ENCODE measurements around the gene MBNL2.
A peak's percentile ranks its signal among the peaks of the same experiment; 100 is the strongest.

The MBNL2 gene

GRCh38 chr13:97221046-97221445, 1.1 kb upstream of the MBNL2 start:
- H3K27me3 ChIP-seq (ENCODE audit: insufficient read depth, low read depth, severe bottlenecking): no peaks in the 10 kb centered on the region

DNA sequence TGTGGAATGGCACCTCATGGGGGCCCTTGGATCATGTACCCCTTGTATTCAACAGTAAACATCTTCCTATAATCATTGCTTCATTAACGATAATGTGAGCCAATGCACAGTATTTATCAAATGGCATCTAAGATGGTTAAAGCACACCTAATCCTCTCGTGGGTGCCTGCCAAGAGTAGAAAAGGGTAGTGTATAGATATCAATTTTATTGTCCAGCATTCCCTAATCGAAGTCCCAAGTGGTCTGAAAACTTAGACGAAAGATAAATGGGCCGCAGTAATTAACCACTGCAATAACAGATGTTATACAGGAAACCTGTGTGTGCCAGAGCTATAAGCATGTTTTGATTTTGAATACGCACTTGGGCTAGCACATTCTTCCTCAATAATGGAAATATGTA, 667 bp upstream of the MBNL2 start:
- DNase-seq: no peak
- H3K36me3 ChIP-seq: no peaks in the 10 kb centered on the region
- TF ChIP-seq CTCF (IDR thresholded peaks at IDR 0.05; ENCODE audit: low read depth, low read length): no peak
- H3K27me3 ChIP-seq (ENCODE audit: insufficient read depth, low read depth, severe bottlenecking): no peaks in the 10 kb centered on the region
- no peak overlapping the region for H3K27ac ChIP-seq
- H3K4me3 ChIP-seq (ENCODE audit: low read depth, low read length): peak overlapping the region; percentile 55
- H3K9me3 ChIP-seq (ENCODE audit: severe bottlenecking): no peaks in the 10 kb centered on the region

More at GRCh38 chr13:97221046-97221445, 1.1 kb upstream of the MBNL2 start:
- Histone ChIP-seq H3K36me3 (no peaks in the 10 kb centered on the region), H3K9me3 (ENCODE audit: severe bottlenecking) (no peaks in the 10 kb centered on the region), H3K27ac (no peak overlapping the region), H3K4me3 (ENCODE audit: low read depth, low read length) (no peak overlapping the region)
- no peak for TF ChIP-seq CTCF (IDR thresholded peaks at IDR 0.05; ENCODE audit: low read depth, low read length)
- no peak for DNase-seq

GRCh38 chr13:97223037-97223710, 1.0 kb downstream of the MBNL2 start:
- peak overlapping the region; percentile 46 for H3K27ac ChIP-seq
- no peaks in the 10 kb centered on the region for H3K27me3 ChIP-seq (ENCODE audit: insufficient read depth, low read depth, severe bottlenecking)
- H3K9me3 ChIP-seq (ENCODE audit: severe bottlenecking): no peaks in the 10 kb centered on the region
- DNase-seq: no peak
- no peaks in the 10 kb centered on the region for H3K36me3 ChIP-seq
- TF ChIP-seq CTCF (IDR thresholded peaks at IDR 0.05; ENCODE audit: low read depth, low read length): no peak
- H3K4me3 ChIP-seq (ENCODE audit: low read depth, low read length): peak overlapping the region; percentile 55

GRCh38 chr13:97223711-97224541, 1.8 kb downstream of the MBNL2 start:
- Histone ChIP-seq H3K4me3 (ENCODE audit: low read depth, low read length) (peak overlapping the region; percentile 55), H3K9me3 (ENCODE audit: severe bottlenecking) (no peaks in the 10 kb centered on the region), H3K36me3 (no peaks in the 10 kb centered on the region), H3K27ac (peak overlapping the region; percentile 46), H3K27me3 (ENCODE audit: insufficient read depth, low read depth, severe bottlenecking) (no peaks in the 10 kb centered on the region)
- peak; percentile 60 for DNase-seq
- TF ChIP-seq CTCF (IDR thresholded peaks at IDR 0.05; ENCODE audit: low read depth, low read length): peak; percentile 15; the same call in 1 of the 2 replicates

GRCh38 chr13:97224544-97225300, 2.6 kb downstream of the MBNL2 start:
- peak overlapping the region; percentile 55 for H3K4me3 ChIP-seq (ENCODE audit: low read depth, low read length)
- peak overlapping the region; percentile 46; the same call in 1 of the 2 replicates for H3K27ac ChIP-seq
- no peak for DNase-seq
- H3K36me3 ChIP-seq: no peaks in the 10 kb centered on the region
- H3K27me3 ChIP-seq (ENCODE audit: insufficient read depth, low read depth, severe bottlenecking): no peaks in the 10 kb centered on the region
- TF ChIP-seq CTCF (IDR thresholded peaks at IDR 0.05; ENCODE audit: low read depth, low read length): no peak
- no peaks in the 10 kb centered on the region for H3K9me3 ChIP-seq (ENCODE audit: severe bottlenecking)

All from WERI-Rb-1 (cell line).